T-helper 1 cell treated with Interleukin-12 subunit alpha and Interleukin-12 subunit beta and Interleukin-4 antibody, amounts not matched to agents 30 ng/mL and 1 ng/mL, for 36 hours (primary cell): Measurements from ENCODE around the gene PHF2. TPM values are rescaled to one million over a fixed set of nuclear protein-coding genes. Genes with fewer than 3 reads are reported as not detected.

Experiments
- intact Hi-C: fragments of 100-400 bp; cut with micrococcal nuclease; formaldehyde crosslinking; loops from one replicate; pipeline ENCODE4 v1.15.1; 2024
- total RNA-seq: library from RNA; stranded (reverse); gene quantifications from 2 replicates; pipeline ENCODE4 v1.2.3, GENCODE V29; 2022

Gene PHF2
- total RNA-seq, 1 donor from 2014 or later: 29.9 TPM

DNA sequence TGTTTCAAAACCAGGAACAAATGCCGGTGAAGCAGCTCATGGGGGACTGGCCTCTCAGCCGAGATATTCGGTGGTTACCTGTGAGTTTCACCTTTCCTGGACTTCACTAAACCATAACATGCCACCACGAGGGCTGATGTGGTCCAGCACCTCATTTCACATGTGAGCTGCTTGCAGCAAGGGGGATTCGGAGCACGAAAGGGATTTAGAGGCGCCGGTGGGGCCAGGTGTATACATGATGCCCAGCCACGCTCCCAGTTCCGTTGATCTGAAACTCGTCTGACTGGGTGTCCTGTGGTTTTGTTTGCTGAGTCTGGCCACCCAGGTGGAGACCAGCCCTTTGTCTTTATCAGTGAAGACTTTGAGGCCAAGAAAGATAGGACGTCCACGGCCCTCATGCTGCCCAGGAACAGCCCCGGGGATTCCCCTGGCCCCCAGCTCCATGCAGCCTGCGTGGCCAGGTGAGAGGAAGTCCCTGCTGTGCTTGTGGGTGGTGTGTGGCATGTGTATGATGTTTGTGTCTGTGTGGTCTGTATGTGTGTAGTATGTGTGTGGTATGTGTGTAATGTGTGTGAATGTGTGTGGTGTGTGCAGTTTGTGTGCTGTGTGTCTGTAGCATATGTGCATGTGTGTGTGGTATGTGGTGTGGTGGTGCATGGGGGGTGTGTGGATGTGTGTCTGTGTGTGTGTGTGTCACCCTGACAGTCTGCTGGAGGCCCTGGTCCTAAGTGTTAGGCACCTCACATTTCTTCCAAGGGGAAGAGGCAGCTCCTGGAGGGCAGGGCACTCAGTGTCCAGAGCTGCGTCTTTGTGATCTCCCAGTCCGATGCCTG lies 23.4 kb downstream of the PHF2 start:
- intact Hi-C loops: no loop called here

DNA sequence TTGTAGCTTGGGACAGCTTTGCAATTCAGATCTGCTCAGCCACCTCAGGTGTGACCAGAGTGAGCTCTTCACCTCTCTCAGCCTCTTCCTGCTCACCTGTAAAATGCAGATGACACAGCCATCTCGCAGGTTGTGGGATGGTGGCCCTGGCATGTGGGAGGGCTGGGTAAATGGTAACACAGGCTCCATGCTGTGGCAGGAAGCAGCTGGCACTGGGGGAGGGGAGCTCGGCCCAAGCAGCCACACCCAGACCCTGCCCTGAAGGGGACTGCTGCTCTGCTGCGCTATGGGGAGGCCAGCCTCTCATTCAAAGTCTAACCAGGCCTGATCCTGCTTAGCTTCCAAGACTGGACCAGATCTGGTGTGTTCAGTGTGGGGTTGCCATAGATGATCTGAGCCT lies 24.1 kb downstream of the PHF2 start:
- intact Hi-C loops: no loop called here

DNA sequence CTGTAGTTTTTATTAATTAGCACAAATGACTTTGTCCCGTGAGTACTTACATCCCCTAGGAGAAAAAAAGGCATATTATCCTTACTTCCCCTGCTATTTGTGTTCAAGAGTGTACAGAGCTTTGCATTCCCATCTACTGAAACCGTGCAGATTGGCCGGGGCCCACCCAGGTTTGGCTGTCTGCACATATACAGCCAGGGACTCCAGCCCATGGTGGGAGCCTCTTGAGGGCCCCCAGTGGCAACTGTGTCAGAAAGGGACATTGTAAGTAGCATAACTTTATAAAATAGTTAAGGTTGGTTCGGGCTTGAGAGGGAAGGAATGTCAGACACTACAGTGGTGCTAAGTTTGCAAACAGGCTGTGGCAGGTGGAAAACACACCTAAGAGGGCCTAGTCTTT lies 24.7 kb downstream of the PHF2 start:
- intact Hi-C loops: no loop called here

DNA sequence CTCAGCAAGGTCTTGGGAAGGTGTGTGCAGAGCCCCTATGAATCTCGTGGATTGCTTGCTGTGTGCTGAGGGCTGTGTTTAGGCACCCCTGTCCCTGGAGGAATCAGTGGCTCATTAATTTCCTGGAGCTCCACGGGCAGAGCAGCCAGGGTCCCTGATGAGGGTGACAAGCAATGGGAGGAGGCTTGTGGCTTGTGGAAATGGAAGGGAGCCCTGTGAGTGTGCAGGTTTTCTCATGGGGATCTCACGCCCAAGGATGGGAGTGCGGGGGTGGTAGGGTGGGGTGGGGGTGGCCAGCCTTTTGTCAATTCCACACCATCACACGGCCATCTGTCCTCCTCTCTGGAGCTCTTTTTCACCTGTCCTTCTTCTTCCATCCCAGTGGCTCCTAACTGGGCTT lies 25.3 kb downstream of the PHF2 start:
- intact Hi-C loops: no loop called here

DNA sequence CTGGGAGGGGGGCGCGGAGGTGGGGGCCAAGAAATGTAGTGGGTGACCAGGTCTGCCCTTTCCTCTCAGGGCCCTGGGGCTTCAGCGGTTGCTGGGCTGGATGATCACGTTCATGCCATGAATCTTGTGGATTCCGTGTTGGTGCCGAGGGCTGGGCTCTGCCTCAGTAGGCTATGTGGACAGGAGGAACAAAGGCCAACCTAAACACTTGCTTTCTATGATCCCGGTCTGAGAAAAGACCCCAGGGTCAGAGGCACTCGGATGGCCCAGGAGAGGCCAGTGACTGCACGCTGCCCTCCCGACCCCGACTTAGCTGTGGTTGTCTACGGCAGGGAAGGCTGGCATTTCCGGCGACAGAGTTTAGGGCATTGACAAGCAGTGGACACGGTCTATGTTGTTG lies 26.6 kb downstream of the PHF2 start:
- intact Hi-C loops: no loop called here

DNA sequence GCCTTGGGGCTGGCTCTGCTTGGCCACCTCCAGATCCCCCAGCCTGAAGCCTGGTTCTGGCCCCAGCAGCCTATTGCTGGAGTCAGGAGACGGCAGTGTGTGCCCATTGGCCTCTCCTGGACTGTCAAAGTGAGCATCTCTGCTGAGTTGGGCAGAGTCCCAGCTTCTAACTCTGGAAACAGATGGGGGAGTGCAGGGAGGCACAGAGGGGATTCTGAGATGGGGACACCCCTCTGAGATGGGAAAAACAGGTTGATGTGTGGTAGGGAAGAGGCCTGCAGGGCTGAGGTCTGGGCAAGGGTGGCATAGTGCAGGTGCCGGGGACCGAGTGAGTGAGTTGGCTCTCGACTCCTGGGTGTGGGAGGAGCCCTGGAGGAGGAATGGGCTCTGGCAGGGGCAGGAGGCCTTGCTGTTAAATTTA lies 27.5 kb downstream of the PHF2 start:
- intact Hi-C loops: no loop called here

DNA sequence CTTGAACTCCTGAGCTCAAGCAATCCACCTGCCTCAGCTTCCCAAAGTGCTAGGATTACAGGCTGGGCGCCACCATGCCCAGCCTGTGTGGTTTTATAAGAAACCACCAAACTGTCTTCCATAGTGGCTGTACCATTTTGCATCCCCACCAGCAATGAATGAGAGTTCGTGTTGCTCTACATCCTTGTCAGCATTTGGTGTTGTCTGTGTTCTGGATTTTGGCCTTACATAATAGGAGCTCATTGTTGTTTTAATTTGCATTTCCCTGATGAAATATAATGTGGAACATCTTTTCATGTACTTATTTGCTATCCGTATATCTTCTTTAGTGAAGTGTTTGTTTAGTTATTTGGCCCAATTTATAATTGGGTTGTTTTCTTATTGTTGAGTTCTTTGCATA lies 29.8 kb downstream of the PHF2 start:
- intact Hi-C loops: no loop called here

DNA sequence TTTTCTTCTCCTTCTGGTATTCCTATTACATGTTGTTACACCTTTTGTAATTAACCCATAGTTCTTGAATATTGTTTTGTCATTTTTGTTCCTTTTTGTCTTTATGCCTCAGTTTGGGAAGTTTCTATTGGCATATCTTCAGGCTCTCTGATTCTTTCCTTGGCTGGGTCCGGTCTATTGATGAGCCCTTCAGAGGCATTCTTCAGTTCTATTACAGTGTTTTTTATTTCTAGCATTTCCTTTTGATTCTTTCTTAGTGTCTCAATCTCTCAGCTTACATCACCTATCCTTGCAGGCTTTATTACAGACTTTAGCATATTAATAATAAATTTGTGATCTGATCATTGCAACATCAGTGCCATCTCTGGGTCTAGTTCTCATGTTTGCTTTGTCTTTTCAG lies 33.8 kb downstream of the PHF2 start:
- intact Hi-C loops: no loop called here

DNA sequence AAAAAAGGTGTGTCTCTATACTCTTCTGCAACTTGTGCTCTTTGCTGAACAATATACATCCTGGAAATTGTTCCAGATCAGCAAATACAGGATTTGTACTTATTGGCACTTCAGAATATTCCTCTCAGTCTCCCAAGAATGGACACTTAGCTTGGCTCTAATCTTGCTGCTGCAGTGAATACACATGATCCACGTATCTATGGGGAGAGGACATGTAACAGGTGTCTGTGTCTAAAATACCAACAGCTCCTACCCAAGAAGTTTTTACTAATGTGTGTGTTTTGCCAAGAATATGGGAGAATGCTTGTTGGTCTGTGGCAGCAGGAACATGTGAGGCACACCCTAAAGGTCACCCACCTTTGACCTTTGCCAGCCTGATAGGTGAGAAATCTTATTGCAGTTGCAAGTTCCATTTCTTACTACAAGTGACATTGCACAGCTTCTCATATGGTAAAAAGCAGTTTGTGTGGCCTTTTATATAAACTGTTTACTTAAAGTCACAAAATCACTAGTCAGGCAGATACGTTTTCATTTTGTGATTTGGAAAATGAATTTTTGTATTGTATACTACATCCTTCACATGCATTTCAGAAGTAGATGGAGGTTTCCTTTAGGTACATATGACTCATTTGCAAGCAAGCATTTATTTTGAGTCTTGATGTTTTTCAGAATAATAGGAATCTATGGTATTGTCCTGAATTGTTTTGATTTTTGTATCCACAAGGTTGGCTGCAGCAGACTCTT lies 35.8 kb downstream of the PHF2 start:
- intact Hi-C loops: no loop called here

DNA sequence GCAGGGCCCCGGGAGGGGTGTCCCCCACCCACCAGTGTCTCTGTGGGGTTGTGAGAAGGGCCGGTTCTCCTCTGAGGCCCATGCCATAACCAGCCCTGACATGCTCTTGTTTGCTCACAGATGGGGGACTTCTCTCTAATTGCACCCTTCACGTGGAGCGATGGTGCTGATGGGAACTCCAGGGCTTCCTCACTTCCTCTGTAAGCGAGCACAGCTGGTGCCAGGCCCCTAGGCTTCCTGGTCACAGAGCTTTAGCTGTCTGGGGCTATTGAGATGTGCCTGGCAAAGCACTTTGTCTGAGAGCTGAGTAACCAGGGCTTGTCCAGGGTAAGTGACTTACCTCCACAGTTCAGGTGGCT lies 36.4 kb downstream of the PHF2 start:
- intact Hi-C loops: no loop called here

DNA sequence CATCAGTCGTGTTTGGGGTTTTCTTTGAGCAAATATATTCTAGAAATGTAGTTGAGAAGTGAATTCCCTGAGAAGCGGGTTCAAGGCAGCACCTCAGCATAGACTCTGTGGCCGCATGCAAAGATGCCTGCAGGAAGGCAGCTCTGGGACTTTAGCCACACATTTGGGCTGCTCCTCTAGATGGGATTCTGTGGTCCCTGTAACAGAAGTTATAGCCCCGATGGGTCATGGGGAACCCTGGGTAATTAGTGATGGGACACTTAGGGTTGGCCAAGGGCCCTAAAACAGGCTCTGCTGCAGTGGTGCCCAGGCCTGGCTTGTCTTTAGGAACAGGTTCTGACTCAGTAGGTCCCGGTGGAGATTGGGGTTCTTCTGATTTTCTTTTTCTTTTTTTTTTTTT lies 36.8 kb downstream of the PHF2 start:
- intact Hi-C loops: no loop called here

DNA sequence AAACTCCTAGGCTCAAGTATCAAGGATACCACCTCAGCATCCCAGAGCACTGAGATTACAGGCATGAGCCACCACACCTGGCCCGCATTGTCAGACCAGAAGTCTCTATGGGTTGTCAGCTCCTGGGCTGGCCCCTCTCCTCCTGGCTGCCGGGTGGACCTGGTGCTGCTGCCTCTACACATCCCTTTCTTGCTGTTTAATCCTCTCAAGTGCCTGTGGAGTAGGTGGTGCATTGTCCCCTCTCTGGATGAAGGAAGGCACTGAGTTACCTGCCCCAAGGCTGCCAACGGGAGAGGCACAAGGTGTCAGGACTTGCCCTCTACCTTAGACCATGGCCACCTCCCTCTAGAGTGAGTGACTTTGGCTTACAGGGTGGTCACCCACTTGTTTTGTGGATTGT lies 37.4 kb downstream of the PHF2 start:
- intact Hi-C loops: no loop called here

DNA sequence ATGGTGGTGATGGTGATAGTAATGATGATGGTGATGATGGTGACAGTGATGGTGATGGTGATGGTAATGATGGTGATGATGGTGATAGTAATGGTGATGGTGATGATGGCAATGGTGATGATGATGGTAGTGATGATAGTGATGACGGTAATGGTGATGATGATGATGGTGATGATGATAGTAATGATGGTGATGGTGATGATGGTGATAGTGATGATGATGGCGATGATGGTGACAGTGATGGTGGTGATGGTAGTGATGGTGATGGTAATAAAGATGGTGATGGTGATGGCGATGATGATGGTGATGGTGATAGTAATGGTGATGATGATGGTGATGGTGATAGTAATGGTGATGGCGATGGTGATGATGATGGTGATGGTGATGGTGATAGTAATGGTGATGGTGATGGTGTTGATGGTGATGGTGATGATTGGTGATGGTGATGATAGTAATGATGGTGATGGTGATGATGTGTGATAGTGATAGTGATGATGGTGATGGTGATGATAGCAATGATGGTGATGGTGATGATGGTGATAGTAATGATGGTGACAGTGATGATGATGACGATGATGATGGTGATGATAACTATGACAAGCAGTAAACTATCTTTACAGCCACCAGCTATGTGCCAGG lies 38.6 kb downstream of the PHF2 start:
- intact Hi-C loops: no loop called here

DNA sequence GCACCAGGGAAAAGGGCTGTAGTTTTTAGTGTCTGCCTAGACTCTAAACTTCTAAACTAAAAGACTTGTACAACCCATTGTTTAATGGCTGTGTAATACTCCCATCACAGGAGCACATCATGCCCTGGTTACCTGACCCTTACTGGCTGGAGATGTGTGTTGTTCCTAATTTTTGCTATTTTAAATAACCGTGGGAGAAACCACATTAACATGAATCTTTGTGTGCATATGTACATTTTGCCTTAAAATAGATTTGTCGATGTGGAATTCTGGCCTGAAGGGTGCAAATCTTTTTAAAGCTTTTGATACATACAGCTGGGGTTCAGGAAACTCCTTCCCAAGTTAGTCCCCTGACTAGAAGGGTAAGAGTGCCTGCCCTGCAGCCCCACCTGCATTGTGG lies 39.7 kb downstream of the PHF2 start:
- intact Hi-C loops: no loop called here

DNA sequence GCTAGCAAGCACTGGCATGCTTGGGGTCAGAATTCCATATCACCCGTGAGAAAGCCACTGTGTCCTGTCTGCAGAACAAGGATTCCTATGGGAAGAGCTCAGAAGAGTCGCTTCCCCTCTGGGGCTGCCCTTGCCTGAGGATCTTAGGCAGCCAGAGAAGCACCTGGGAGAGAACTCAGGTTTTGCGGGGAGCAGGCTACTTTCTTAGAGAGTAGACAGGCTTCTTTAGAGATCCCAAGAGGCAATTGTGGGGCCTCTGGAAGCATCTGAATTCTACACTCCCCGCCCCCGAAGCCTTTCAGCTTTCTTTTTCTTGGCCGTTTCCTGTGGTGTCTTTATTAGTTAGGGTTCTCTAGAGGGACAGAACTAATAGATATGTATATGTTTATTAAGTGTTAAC lies 40.9 kb downstream of the PHF2 start:
- intact Hi-C loops: no loop called here

DNA sequence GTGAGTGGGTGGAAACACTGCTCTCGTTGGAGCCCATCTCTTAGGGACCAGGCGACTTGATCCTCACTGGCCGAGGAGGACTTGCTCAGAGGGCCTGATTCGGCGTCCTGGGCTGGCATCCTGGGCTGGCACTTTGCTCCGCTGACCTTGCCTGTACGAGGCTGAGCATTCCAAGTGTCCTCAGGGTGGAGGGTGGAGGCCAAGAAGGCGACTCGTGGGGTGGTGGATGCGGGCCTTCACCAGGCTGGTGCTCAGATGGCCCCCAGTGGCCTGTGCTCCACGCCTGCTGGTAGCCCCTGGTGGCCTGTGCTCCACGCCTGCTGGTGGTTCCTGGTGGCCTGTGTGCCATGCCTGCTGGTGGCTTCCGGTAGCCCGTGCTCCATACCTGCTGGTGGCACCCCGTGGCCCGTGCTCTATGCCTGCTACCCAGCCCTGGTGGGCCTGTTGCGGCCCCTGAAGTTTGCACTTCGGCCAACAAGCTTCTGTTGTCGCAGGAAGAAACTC lies 42.9 kb downstream of the PHF2 start:
- intact Hi-C loops: no loop called here

DNA sequence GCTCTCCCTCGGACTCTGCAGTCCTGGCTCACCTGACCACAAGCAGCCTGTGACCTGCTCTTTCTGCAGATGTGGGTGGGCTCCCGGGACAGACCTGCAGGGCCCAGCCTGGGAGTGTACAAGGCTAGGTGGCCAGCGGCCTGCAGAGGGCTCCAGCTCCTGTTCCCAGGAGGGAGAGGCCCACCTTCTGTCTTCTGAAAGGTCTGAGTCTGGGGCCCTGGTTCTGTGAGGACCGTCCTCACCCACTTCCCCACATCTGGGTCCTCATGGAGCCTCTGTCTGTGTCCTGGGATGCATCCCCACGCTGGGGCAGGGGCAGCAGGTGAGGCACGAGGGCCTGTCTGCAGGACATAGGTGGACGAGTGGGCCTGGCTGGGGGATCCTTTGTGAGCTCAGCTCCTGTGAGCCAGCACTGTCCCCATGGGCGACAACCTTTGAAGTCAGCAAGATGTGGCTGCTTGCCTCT lies 43.7 kb downstream of the PHF2 start:
- intact Hi-C loops: no loop called here

DNA sequence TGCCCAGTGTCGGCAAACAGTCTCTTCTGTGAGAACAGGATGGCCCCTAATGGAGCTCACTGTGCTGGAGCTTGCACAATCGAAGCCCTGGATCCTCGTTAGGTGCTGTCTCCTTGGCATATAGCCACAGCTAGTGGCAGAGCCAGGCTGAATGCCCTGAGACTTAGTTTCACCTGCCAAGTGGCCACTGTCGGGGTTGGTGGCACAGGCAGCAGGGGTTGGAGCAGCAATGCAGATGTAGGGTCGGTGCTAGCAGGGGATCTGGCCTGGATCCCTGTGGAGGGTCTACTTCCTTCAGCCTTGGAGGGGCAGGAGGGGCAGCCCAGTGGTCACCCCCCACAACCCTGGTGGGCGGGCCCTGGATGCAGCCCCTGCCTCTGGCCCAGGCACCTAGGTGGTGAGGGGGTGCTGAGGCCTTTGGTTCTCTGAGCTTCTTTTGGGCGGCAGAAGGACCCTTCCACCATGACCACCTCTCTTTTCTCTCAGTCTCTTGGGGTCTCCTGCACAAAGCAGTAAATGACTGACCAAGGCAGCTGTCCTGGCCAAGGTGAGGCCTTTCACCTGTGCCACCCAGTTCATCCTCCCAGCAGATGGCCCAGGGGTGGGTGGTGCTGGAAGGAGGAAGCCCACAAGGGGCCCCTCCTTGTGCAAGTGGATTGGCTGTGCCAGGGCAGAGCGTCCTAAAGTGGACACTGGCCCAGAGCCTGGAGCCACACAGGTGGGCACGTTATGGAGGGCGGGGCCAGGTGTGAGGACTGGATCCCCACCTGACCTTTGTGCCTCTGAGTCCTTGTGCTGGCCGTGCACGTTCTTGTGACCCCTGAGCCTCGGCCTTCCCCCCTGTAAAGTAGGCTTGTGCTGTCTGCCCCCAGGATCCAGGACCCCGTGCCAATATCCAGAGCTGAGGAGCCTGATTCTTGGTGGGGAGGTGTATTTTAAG lies 44.8 kb downstream of the PHF2 start:
- intact Hi-C loops: no loop called here

DNA sequence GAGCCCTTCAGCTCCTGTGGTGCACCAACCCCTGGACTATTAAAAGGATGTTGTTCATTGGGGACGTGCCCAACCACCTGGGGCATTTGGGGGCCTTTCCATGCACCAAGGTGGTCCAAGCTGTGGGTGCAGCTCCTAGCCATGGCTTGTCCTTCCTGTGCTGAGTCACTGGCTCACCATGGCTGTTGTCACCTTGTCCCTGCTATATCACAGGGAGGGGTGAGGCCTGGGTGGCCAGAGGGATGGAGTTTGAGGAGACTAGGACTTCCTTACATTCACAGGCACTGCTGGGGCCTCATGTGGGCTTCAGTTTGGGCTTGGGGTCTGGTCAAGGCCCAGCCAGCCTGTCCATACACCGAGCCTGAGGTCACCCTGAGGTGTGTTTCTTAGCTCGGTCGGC lies 45.5 kb downstream of the PHF2 start:
- intact Hi-C loops: no loop called here

DNA sequence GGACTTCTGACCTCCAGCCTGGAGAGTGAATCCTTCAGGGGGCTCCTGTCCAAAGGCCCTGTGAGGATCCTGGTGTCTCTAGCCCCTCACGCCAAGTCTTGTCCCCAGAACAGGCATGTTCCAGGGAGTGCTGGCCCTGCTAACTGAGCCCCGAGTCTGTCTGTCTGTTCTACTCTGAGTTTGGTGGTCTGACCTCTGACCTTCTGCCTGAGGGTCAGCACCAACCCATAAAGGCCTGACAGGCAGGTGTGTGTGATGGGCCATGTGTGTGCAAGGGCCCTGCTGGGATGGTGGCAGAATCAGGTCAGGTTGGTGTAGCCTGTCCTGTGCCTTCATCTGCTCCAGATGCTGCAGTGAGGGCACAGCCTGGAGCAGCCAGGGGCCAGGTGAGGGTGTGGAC lies 46.3 kb downstream of the PHF2 start:
- intact Hi-C loops: no loop called here

DNA sequence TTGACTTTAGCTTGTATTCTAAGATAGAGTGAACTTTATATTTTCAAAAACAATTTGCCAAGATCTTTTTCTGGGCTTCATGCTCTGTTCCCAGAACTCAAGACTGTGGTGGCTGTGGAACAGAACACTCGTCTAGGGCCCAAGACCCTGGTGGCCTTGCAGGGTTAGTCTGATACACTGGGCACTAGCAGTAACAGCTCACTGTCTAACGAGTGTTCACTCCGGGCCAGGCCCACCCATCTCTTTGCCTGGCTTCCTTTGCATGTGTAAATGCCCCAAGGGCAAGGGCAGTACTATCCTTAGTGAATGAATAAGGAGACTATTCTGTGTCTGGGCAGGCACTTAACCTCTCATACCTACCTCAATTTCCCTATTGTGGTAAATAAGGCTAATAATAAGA lies 47.4 kb downstream of the PHF2 start:
- intact Hi-C loops: no loop called here
